ENCODE results near the gene CDH4.

DNA sequence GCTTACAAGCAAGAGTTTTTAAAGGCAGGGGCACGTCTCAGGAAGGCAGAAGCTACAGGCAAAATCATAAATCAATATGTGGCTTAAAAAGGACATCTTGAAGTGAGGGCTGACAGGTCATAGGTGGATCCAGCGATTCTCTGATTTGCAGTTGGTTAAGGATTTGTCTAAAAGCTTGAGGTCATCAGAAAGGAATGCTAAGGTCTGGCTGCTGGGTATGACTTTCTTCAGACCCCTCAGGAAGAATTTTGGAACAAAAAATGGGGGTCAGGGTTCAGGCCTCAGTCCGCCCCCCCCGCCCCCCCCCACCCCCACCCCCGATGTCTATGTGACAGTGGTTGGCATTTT lies 261.9 kb downstream of the CDH4 start:
- TF ChIP-seq, protein P1, sequence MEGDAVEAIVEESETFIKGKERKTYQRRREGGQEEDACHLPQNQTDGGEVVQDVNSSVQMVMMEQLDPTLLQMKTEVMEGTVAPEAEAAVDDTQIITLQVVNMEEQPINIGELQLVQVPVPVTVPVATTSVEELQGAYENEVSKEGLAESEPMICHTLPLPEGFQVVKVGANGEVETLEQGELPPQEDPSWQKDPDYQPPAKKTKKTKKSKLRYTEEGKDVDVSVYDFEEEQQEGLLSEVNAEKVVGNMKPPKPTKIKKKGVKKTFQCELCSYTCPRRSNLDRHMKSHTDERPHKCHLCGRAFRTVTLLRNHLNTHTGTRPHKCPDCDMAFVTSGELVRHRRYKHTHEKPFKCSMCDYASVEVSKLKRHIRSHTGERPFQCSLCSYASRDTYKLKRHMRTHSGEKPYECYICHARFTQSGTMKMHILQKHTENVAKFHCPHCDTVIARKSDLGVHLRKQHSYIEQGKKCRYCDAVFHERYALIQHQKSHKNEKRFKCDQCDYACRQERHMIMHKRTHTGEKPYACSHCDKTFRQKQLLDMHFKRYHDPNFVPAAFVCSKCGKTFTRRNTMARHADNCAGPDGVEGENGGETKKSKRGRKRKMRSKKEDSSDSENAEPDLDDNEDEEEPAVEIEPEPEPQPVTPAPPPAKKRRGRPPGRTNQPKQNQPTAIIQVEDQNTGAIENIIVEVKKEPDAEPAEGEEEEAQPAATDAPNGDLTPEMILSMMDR (optimal IDR thresholded peaks at IDR 0.05 in 1 of 3, IDR thresholded peaks at IDR 0.05 in 1 of 3, conservative IDR thresholded peaks at IDR 0.05 in 1 of 3; ENCODE audit: extremely low read depth in 1 of 3, insufficient read depth in 2 of 3, low read length in 3 of 3) = no peak
- TF ChIP-seq EZH2 (IDR thresholded peaks at IDR 0.05; ENCODE audit: low read length) = no peak

Data from keratinocyte (primary cell).